GM12872 (cell line): ENCODE data around the gene ECE2.

Source experiments
- CTCF ChIP-seq: IDR thresholded peaks from 3 replicates; pipeline ENCODE4 v1.5.1; 2011; ENCODE audit warnings: low read depth, mild to moderate bottlenecking, low read length, moderate library complexity; ENCODE audit not compliant: insufficient read depth

The ECE2 gene

GRCh38 chr3:184231671-184232070, 44.2 kb upstream of the ECE2 start:
- TF ChIP-seq CTCF = no peak

- TF ChIP-seq CTCF = no peak
These were observed 42.5 kb upstream of the ECE2 start for GRCh38 chr3:184233127-184233843.

- no peak for TF ChIP-seq CTCF
These were observed 41.6 kb upstream of the ECE2 start for GRCh38 chr3:184234224-184234623.

GRCh38 chr3:184234671-184235380, 41.0 kb upstream of the ECE2 start:
- TF ChIP-seq CTCF = no peak

DNA sequence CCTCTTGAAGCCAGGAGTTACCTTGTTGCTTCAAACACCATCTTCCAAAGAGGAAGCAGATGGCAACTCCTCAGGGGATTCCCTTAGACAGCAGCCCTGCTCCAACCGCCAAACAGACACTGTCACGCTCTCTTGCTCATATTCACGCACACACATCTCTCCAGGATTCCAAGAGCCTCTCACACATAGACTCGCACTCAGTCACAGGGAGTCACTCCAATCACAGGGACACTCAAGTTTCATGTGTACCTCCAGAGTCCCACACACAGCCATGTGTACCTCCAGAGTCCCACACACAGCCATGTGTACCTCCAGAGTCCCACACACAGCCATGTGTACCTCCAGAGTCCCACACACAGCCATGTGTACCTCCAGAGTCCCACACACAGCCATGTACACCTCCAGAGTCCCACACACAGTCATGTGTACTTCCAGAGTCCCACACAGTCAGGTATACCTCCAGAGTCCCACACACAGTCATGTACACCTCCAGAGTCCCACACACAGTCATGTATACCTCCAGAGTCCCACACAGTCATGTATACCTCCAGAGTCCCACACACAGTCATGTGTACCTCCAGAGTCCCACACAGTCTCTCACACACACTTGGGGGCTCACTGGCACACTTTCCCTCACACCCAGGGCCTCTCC, 40.3 kb upstream of the ECE2 start:
- no peak for TF ChIP-seq CTCF

GRCh38 chr3:184236033-184236410, 39.8 kb upstream of the ECE2 start:
- no peak for TF ChIP-seq CTCF

DNA sequence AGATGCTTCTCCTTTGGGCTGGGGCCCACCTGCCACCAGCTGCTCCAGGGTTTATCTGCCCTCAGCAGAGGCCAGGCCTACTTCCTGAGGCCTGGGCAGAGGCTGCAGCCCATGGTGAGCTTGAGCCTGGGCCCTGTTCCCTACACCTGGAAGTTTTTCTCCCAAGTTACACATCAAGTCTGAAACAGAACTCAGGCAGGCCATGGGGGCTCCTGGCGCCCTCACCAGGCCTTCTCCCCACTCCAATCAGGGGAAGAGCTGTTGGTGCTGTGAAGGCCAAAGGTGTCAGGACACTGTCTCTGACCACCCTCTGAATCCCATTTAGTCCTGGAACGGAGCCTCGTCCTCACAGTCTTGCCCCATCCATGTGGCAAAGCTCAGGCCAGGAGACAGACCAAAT, 39.2 kb upstream of the ECE2 start:
- no peak for TF ChIP-seq CTCF
